Suppressor macrophage treated with lipopolysaccharide for 1 hour (primary cell): ENCODE measurements around the gene CCDC116.
"Not testable (repeated sequence)": the region's sequence is repeated elsewhere in the genome, so short reads cannot be mapped to it uniquely, and the experiment has no call there.

ENCODE experiments used
- DNase-seq, 3 donors: peaks; one replicate each; pipeline ENCODE4 v3.0.0-alpha.2; 2020 to 2022

CCDC116 gene

GRCh38 chr22:21632237-21632895 lies at the start of gene CCDC116:
CCDC116 (plus strand) TSS chr22:21632760; CDS start chr22:21633182, 422 bp downstream.
- peak; percentile 68 to 80 (median 72) for DNase-seq

- peak in 1 of 3 donors; percentile 27 for DNase-seq
These were observed 49.5 kb upstream of the CCDC116 start for GRCh38 chr22:21582801-21583740.

- no peak for DNase-seq
These were observed 47.2 kb upstream of the CCDC116 start for GRCh38 chr22:21585389-21585788.

GRCh38 chr22:21587803-21588611 lies 44.6 kb upstream of the CCDC116 start:
- peak; percentile 73 to 86 (median 80) for DNase-seq

- no peak for DNase-seq
These were observed 43.2 kb upstream of the CCDC116 start for GRCh38 chr22:21589396-21589795.

GRCh38 chr22:21590809-21591641 lies 41.5 kb upstream of the CCDC116 start:
- peak in 1 of 3 donors; percentile 47 for DNase-seq

- no peak for DNase-seq
These were observed 40.9 kb upstream of the CCDC116 start for GRCh38 chr22:21591695-21592094.

GRCh38 chr22:21592422-21592821 lies 40.1 kb upstream of the CCDC116 start:
- DNase-seq, result no peak

- DNase-seq, result no peak
These were observed 38.9 kb upstream of the CCDC116 start for GRCh38 chr22:21593406-21594232.

- no peak for DNase-seq
These were observed 37.6 kb upstream of the CCDC116 start for GRCh38 chr22:21594865-21595452.

GRCh38 chr22:21596356-21597135 lies 36.0 kb upstream of the CCDC116 start:
- not testable (repeated sequence) for DNase-seq

GRCh38 chr22:21598302-21598701 lies 34.3 kb upstream of the CCDC116 start:
- DNase-seq, result peak in 1 of 3 donors; percentile 21

- no peak for DNase-seq
These were observed 33.3 kb upstream of the CCDC116 start for GRCh38 chr22:21599053-21599893.

GRCh38 chr22:21602579-21602978 lies 30.0 kb upstream of the CCDC116 start:
- no peak for DNase-seq

GRCh38 chr22:21603973-21604372 lies 28.6 kb upstream of the CCDC116 start:
- no peak for DNase-seq

- DNase-seq, result no peak
These were observed 26.5 kb upstream of the CCDC116 start for GRCh38 chr22:21605887-21606564.

GRCh38 chr22:21606775-21607174 lies 25.8 kb upstream of the CCDC116 start:
- no peak for DNase-seq

GRCh38 chr22:21609556-21610157 lies 22.9 kb upstream of the CCDC116 start:
- not testable (repeated sequence) for DNase-seq
